GM12878 (cell line): Measurements from ENCODE around the gene COIL. TPM values are rescaled to one million over a fixed set of nuclear protein-coding genes. Genes with fewer than 3 reads are reported as not detected.
A peak's percentile ranks its signal among the peaks of the same experiment; 100 is the strongest.

Source experiments
- ASH2L ChIP-seq: fragments of 300-600, 200-600 bp; sonication (generic); IDR thresholded peaks from 2 replicates; pipeline ENCODE4 v1.6.1; 2017; ENCODE audit warnings: low read depth, mild to moderate bottlenecking, borderline replicate concordance
- BCL11A ChIP-seq: IDR thresholded peaks from 2 replicates; pipeline ENCODE4 v1.6.1; 2011; ENCODE audit warnings: low read depth, low read length
- CBFB ChIP-seq: IDR thresholded peaks from 2 replicates; pipeline ENCODE4 v1.6.1; 2016; ENCODE audit warnings: antibody characterized with exemption, low read depth
- ESRRA ChIP-seq: IDR thresholded peaks from 2 replicates; pipeline ENCODE4 v1.6.1; 2012; ENCODE audit warnings: mild to moderate bottlenecking, low read length, improper control_type of control experiment
- ETV6 ChIP-seq, 2 experiments: fragments of 450-650 bp in 1 of 2; IDR thresholded peaks in 1 of 2; conservative IDR thresholded peaks in 1 of 2; 2 replicates each; pipeline ENCODE4 v1.6.1; 2014; ENCODE audit warnings: antibody characterized with exemption in 1 of 2, borderline replicate concordance in 1 of 2, low read depth in 1 of 2, mild to moderate bottlenecking in 1 of 2, moderate library complexity in 1 of 2
- FOXM1 ChIP-seq: IDR thresholded peaks from 2 replicates; pipeline ENCODE4 v1.6.1; 2012; ENCODE audit warnings: low read depth, mild to moderate bottlenecking, inconsistent platforms, low read length, moderate library complexity
- IKZF1 ChIP-seq: fragments of 450-650 bp; conservative IDR thresholded peaks from 2 replicates; pipeline ENCODE4 v1.6.1; 2017; ENCODE audit warnings: antibody characterized with exemption, mild to moderate bottlenecking
- LARP7 ChIP-seq: fragments of 450-650 bp; IDR thresholded peaks from 2 replicates; pipeline ENCODE4 v1.6.1; 2017; ENCODE audit warnings: mild to moderate bottlenecking
- NBN ChIP-seq: fragments of 450-650 bp; IDR thresholded peaks from 2 replicates; pipeline ENCODE4 v1.6.1; 2016
- NR2F1 ChIP-seq: fragments of 450-650 bp; conservative IDR thresholded peaks from 2 replicates; pipeline ENCODE4 v1.6.1; 2017; ENCODE audit warnings: mild to moderate bottlenecking
- POLR2AphosphoS2 ChIP-seq: IDR thresholded peaks from 2 replicates; pipeline ENCODE4 v1.6.1; 2011; ENCODE audit warnings: low read depth, mild to moderate bottlenecking, low read length, improper control_type of control experiment, moderate library complexity
- POLR2AphosphoS5 ChIP-seq: IDR thresholded peaks from 2 replicates; pipeline ENCODE4 v1.6.1; 2011; ENCODE audit warnings: mild to moderate bottlenecking, low read length, inconsistent platforms
- YBX1 ChIP-seq: fragments of 450-650 bp; IDR thresholded peaks from 2 replicates; pipeline ENCODE4 v1.6.1; 2016; ENCODE audit warnings: antibody characterized with exemption
- ZBED1 ChIP-seq: IDR thresholded peaks from 2 replicates; pipeline ENCODE4 v1.6.1; 2016; ENCODE audit warnings: borderline replicate concordance
- ZNF207 ChIP-seq: fragments of 450-650 bp; IDR thresholded peaks from 2 replicates; pipeline ENCODE4 v1.6.1; 2014; ENCODE audit warnings: antibody characterized with exemption, mild to moderate bottlenecking, borderline replicate concordance
- polyA plus RNA-seq, 11 experiments: library from polyadenylated mRNA; depleted of rRNA in 4 of 11; unstranded in 6 of 11; stranded (reverse) in 5 of 11; fragments of >200 nt; fragmentation: Nextera tagmentation in 4 of 11; fragmentation: Illumina TruSeq in 1 of 11; extraction: Ambion mirVana in 4 of 11; extraction: Trizol in 1 of 11; gene quantifications; 1 replicate in 1 of 11; 2 replicates in 10 of 11; pipeline versions ENCODE4 v1.2.1 to v1.2.3, GENCODE V29; 2011 to 2016; ENCODE audit warnings: inconsistent platforms in 2 of 11, missing spikeins in 2 of 11, low read depth in 1 of 11
- total RNA-seq, 4 experiments: library from RNA; depleted of rRNA in 3 of 4; stranded (reverse); fragments of >200 nt in 3 of 4; fragmentation: Illumina TruSeq in 1 of 4; extraction: Trizol in 1 of 4; gene quantifications; 2 replicates each; pipeline versions ENCODE4 v1.2.1 to v1.2.3, GENCODE V29; 2013 to 2021
- TF ChIP-seq, protein P1 (sequence below), 3 experiments: IDR thresholded peaks in 2 of 3; conservative IDR thresholded peaks in 1 of 3; 2 replicates each; pipeline ENCODE4 v1.5.1; 2011; ENCODE audit warnings: low read depth in 3 of 3, low read length in 3 of 3, mild to moderate bottlenecking in 3 of 3, control low read depth in 2 of 3, moderate library complexity in 2 of 3, inconsistent platforms in 1 of 3, mixed read lengths in 1 of 3; ENCODE audit not compliant: control insufficient read depth in 2 of 3, insufficient read depth in 1 of 3; ENCODE audit errors: extremely low read depth in 1 of 3
- TF ChIP-seq, protein P2 (sequence below): IDR thresholded peaks from 2 replicates; pipeline ENCODE4 v1.6.1; 2012; ENCODE audit warnings: low read length, inconsistent platforms
- TF ChIP-seq, protein P3 (sequence below): fragments of 450-650 bp; IDR thresholded peaks from 2 replicates; pipeline ENCODE4 v1.6.1; 2016; ENCODE audit warnings: mild to moderate bottlenecking, moderate library complexity, borderline replicate concordance
- TF ChIP-seq, protein P4 (sequence below): IDR thresholded peaks from 2 replicates; pipeline ENCODE4 v1.6.1; 2012; ENCODE audit warnings: low read depth, low read length, improper control_type of control experiment
- TF ChIP-seq, protein P5 (sequence below): IDR thresholded peaks from 2 replicates; pipeline ENCODE4 v1.6.1; 2011; ENCODE audit warnings: borderline replicate concordance, low read depth, mild to moderate bottlenecking, moderate library complexity, low read length; ENCODE audit not compliant: insufficient read depth, poor library complexity, severe bottlenecking

The COIL gene
- total and polyA plus RNA-seq, 10 of the 15 experiments (the other 5 are each of a cell fraction or from before 2014, with no cell fraction given) = 13.7 to 24.3 (median 17.4) TPM

DNA sequence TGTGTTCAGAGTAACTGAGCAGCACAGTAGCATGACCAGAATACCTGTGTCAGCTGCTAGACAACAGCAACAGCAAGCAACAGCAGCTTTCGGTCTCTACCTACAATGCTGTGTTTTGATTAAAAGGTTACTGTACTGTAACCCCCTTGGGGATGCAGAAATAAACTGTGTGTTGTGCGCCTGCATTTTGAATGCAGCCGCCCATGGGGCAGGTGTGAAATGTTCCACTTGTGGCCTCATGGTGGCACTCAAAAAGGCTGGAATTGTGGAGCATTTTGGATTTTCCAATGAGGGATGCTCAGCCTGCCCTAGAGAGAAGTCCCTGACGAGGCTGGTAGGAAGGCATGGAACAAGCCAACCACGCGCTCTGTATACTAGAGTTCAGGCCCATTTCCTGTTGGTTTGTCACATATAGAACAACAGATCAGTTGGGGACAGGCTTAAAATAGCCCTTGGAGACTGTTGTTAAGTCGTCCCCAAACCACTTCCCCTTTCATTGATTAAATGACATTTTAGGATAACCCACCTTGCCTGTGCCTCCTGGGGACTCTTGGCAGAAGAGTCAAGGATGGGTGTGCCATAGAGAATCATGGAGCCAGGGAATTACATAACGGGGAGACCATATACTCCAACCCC, 44.2 kb upstream of the COIL start (continued):
- TF ChIP-seq, protein P1, sequence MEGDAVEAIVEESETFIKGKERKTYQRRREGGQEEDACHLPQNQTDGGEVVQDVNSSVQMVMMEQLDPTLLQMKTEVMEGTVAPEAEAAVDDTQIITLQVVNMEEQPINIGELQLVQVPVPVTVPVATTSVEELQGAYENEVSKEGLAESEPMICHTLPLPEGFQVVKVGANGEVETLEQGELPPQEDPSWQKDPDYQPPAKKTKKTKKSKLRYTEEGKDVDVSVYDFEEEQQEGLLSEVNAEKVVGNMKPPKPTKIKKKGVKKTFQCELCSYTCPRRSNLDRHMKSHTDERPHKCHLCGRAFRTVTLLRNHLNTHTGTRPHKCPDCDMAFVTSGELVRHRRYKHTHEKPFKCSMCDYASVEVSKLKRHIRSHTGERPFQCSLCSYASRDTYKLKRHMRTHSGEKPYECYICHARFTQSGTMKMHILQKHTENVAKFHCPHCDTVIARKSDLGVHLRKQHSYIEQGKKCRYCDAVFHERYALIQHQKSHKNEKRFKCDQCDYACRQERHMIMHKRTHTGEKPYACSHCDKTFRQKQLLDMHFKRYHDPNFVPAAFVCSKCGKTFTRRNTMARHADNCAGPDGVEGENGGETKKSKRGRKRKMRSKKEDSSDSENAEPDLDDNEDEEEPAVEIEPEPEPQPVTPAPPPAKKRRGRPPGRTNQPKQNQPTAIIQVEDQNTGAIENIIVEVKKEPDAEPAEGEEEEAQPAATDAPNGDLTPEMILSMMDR (IDR thresholded peaks at IDR 0.05 in 2 of 3, conservative IDR thresholded peaks at IDR 0.05 in 1 of 3; ENCODE audit: control insufficient read depth in 2 of 3, extremely low read depth in 1 of 3, insufficient read depth in 1 of 3, low read depth in 3 of 3, low read length in 3 of 3) = peak; percentile 25 to 38 (median 27); a peak in 5 of 6 replicates
- TF ChIP-seq, protein P2, sequence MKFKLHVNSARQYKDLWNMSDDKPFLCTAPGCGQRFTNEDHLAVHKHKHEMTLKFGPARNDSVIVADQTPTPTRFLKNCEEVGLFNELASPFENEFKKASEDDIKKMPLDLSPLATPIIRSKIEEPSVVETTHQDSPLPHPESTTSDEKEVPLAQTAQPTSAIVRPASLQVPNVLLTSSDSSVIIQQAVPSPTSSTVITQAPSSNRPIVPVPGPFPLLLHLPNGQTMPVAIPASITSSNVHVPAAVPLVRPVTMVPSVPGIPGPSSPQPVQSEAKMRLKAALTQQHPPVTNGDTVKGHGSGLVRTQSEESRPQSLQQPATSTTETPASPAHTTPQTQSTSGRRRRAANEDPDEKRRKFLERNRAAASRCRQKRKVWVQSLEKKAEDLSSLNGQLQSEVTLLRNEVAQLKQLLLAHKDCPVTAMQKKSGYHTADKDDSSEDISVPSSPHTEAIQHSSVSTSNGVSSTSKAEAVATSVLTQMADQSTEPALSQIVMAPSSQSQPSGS = 0 out of 2 replicates have a peak, but pooled peaks have one; percentile 47
- TF ChIP-seq BCL11A (peak; percentile 50; the same call in 1 of the 2 replicates), LARP7 (no peak; the same call in 1 of the 2 replicates), CBFB (peak; percentile 77), NR2F1 (peak; percentile 63), ESRRA (no peak), ZNF207 (0 out of 2 replicates have a peak, but pooled peaks have one; percentile 55), ETV6 (conservative IDR thresholded peaks at IDR 0.05 in 1 of 2, IDR thresholded peaks at IDR 0.05 in 1 of 2; ENCODE audit: borderline replicate concordance in 1 of 2, low read depth in 1 of 2) (peak in 1 of 2 experiments; percentile 71; a peak in 1 of 4 replicates), ASH2L (peak; percentile 99; the same call in 1 of the 2 replicates), FOXM1 (peak; percentile 68), POLR2AphosphoS5 (no peak), YBX1 (no peak), ZBED1 (peak; percentile 16; the same call in 1 of the 2 replicates), IKZF1 (peak; percentile 95), NBN (peak; percentile 77; the same call in 1 of the 2 replicates), POLR2AphosphoS2 (no peak)
- TF ChIP-seq, protein P3, sequence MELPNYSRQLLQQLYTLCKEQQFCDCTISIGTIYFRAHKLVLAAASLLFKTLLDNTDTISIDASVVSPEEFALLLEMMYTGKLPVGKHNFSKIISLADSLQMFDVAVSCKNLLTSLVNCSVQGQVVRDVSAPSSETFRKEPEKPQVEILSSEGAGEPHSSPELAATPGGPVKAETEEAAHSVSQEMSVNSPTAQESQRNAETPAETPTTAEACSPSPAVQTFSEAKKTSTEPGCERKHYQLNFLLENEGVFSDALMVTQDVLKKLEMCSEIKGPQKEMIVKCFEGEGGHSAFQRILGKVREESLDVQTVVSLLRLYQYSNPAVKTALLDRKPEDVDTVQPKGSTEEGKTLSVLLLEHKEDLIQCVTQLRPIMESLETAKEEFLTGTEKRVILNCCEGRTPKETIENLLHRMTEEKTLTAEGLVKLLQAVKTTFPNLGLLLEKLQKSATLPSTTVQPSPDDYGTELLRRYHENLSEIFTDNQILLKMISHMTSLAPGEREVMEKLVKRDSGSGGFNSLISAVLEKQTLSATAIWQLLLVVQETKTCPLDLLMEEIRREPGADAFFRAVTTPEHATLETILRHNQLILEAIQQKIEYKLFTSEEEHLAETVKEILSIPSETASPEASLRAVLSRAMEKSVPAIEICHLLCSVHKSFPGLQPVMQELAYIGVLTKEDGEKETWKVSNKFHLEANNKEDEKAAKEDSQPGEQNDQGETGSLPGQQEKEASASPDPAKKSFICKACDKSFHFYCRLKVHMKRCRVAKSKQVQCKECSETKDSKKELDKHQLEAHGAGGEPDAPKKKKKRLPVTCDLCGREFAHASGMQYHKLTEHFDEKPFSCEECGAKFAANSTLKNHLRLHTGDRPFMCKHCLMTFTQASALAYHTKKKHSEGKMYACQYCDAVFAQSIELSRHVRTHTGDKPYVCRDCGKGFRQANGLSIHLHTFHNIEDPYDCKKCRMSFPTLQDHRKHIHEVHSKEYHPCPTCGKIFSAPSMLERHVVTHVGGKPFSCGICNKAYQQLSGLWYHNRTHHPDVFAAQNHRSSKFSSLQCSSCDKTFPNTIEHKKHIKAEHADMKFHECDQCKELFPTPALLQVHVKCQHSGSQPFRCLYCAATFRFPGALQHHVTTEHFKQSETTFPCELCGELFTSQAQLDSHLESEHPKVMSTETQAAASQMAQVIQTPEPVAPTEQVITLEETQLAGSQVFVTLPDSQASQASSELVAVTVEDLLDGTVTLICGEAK = peak; percentile 58; the same call in 1 of the 2 replicates
- TF ChIP-seq, protein P4, sequence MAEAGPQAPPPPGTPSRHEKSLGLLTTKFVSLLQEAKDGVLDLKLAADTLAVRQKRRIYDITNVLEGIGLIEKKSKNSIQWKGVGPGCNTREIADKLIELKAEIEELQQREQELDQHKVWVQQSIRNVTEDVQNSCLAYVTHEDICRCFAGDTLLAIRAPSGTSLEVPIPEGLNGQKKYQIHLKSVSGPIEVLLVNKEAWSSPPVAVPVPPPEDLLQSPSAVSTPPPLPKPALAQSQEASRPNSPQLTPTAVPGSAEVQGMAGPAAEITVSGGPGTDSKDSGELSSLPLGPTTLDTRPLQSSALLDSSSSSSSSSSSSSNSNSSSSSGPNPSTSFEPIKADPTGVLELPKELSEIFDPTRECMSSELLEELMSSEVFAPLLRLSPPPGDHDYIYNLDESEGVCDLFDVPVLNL = 0 out of 2 replicates have a peak, but pooled peaks have one; percentile 37
- TF ChIP-seq, protein P5, sequence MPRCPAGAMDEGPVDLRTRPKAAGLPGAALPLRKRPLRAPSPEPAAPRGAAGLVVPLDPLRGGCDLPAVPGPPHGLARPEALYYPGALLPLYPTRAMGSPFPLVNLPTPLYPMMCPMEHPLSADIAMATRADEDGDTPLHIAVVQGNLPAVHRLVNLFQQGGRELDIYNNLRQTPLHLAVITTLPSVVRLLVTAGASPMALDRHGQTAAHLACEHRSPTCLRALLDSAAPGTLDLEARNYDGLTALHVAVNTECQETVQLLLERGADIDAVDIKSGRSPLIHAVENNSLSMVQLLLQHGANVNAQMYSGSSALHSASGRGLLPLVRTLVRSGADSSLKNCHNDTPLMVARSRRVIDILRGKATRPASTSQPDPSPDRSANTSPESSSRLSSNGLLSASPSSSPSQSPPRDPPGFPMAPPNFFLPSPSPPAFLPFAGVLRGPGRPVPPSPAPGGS = no peak
